OCI-LY7 (cell line): ENCODE data around the gene AMZ1.

Experiments
- EZH2phosphoT487 ChIP-seq: fragments of 200-600 bp; sonication (generic); IDR thresholded peaks from 2 replicates; pipeline ENCODE4 v1.6.1; 2018; ENCODE audit warnings: low read depth, borderline replicate concordance, mild to moderate bottlenecking, mixed run types, antibody characterized with exemption, low read length, moderate library complexity, mixed read lengths
- TF ChIP-seq, protein P1 (sequence below): fragments of 200-600 bp; sonication (generic); conservative IDR thresholded peaks from 2 replicates; pipeline ENCODE4 v1.5.1; 2014; ENCODE audit warnings: mild to moderate bottlenecking, antibody characterized with exemption, low read length, moderate library complexity, mixed read lengths

DNA sequence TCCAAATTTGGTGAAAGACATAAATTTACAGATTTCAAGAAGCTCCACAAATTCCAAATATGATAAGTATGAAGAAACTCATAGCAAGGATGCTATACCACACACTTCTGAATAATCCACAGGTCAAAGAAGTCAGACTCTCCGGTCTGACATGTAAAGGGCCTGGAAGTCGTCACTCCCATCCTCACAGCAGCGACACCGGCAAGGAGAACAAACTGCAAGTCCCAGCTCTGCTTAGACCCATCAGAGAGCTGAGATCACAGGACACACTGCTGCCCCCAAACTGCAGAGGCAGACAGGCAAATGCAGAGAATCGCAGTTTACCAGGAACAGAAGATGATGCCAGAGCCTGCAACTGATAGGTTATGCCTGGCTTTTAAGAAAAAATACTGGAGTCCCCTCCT lies 62.0 kb downstream of the AMZ1 start:
- TF ChIP-seq, protein P1, sequence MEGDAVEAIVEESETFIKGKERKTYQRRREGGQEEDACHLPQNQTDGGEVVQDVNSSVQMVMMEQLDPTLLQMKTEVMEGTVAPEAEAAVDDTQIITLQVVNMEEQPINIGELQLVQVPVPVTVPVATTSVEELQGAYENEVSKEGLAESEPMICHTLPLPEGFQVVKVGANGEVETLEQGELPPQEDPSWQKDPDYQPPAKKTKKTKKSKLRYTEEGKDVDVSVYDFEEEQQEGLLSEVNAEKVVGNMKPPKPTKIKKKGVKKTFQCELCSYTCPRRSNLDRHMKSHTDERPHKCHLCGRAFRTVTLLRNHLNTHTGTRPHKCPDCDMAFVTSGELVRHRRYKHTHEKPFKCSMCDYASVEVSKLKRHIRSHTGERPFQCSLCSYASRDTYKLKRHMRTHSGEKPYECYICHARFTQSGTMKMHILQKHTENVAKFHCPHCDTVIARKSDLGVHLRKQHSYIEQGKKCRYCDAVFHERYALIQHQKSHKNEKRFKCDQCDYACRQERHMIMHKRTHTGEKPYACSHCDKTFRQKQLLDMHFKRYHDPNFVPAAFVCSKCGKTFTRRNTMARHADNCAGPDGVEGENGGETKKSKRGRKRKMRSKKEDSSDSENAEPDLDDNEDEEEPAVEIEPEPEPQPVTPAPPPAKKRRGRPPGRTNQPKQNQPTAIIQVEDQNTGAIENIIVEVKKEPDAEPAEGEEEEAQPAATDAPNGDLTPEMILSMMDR = no peak
- no peak for TF ChIP-seq EZH2phosphoT487
